ENCODE measurements around the gene PLEKHH1. TPM values are rescaled to one million over a fixed set of nuclear protein-coding genes. Genes with fewer than 3 reads are reported as not detected.
A peak's percentile ranks its signal among the peaks of the same experiment; 100 is the strongest.

Gene PLEKHH1
- total and polyA plus RNA-seq, 9 of the 15 experiments (the other 6 are each of a cell fraction or from before 2014, with no cell fraction given) = 0.76 to 5.9 (median 2.9) TPM

- TF ChIP-seq MTF1 (CRISPR knock-in tag; IDR thresholded peaks at IDR 0.05; ENCODE audit: borderline replicate concordance) = no peak
Observed at GRCh38 chr14:67532606-67532997, 488 bp upstream of the PLEKHH1 start (continued).

- in situ Hi-C loops (cut with MboI) = no loop called here
- intact Hi-C loops (cut with micrococcal nuclease) = no loop called here
- Histone ChIP-seq H2AFZ (ENCODE audit: low read depth, low read length) (peak overlapping the region; percentile 96), H3K27ac (ENCODE audit: extremely low read depth, low read depth, low read length) (no peak overlapping the region; the same call in 2 of the 3 replicates), H3K36me3 (ENCODE audit: control insufficient read depth, insufficient read depth, low read length) (no peaks in the 10 kb centered on the region), H3K9me1 (ENCODE audit: control insufficient read depth, insufficient read depth, low read length) (no peaks in the 10 kb centered on the region), H3K4me2 (ENCODE audit: insufficient read depth, low read length) (peak overlapping the region; percentile 75), H3K4me1 (replicated peaks in 1 of 2; ENCODE audit: control insufficient read depth in 2 of 2, insufficient read depth in 2 of 2, low read length in 2 of 2) (peaks cover 0 to 15% of the 10 kb centered on the region in 2 experiments; a peak in 3 of 5 replicates), H3K79me2 (ENCODE audit: control insufficient read depth, insufficient read depth, low read length) (no peaks in the 10 kb centered on the region), H3K27me3 (ENCODE audit: control insufficient read depth in 2 of 2, insufficient read depth in 2 of 2, low read length in 2 of 2) (no peaks in the 10 kb centered on the region), H3K4me3 (peak overlapping the region; percentile 57), H3K9ac (ENCODE audit: insufficient read depth in 1 of 2, low read depth in 2 of 2, low read length in 2 of 2) (peak overlapping the region; percentile 76 to 92; a peak in 3 of 4 replicates), H4K20me1 (replicated peaks; ENCODE audit: control insufficient read depth, insufficient read depth, low read length) (no peaks in the 10 kb centered on the region), H3K9me3 (replicated peaks; ENCODE audit: control insufficient read depth, insufficient read depth, low read depth, low read length) (no peaks in the 10 kb centered on the region)
- no peak for DNase-seq (ENCODE audit: extremely low read depth in 1 of 4, low spot score in 3 of 4)
- 27% methylated on average over 5 of the region's 6 CpGs for WGBS (ENCODE audit: insufficient coverage, low coverage, missing lambda C conversion rate)
- ATAC-seq = peak; percentile 13; the same call in 2 of the 3 replicates
- no TSS peak for BruUV-seq (replicated peaks)
- no peak for FAIRE-seq
- ChIA-PET POLR2A (interaction anchor here (0.7 kb wide), 1 partner anchor 41 kb away, joined by 3 read pairs; no protein-coding TSS in a partner anchor), CTCF (ENCODE audit: low intra/inter-chr PET ratio) (no interaction called here)
- TF ChIP-seq ZNF143 (CRISPR knock-in tag; IDR thresholded peaks at IDR 0.05) (no peak), EGR1 (conservative IDR thresholded peaks at IDR 0.05) (0 out of 2 replicates have a peak, but pooled peaks have one; percentile 24), SIN3A (IDR thresholded peaks at IDR 0.05; ENCODE audit: borderline replicate concordance in 2 of 2, control insufficient read depth in 1 of 2, low read depth in 2 of 2, low read length in 2 of 2) (no peak), ZSCAN32 (CRISPR knock-in tag; IDR thresholded peaks at IDR 0.05) (no peak)
Observed at GRCh38 chr14:67533754-67534085, 630 bp downstream of the PLEKHH1 start.

Measured in K562 (cell line).